Stomach (tissue), 4 donors: ENCODE data around the gene BACE1.

Experiments
- CTCF ChIP-seq, 7 experiments: fragments of 450-650 bp in 4 of 7; fragments of 200-600 bp in 3 of 7; sonication (generic) in 3 of 7; IDR thresholded peaks; one replicate each; pipeline ENCODE4 v1.5.1; 2016 to 2019; ENCODE audit warnings: antibody characterized with exemption in 7 of 7, control low read depth in 2 of 7, mild to moderate bottlenecking in 1 of 7
- POLR2A ChIP-seq, 4 donors: fragments of 450-650 bp; IDR thresholded peaks; one replicate each; pipeline ENCODE4 v1.6.1; 2016; ENCODE audit warnings: antibody characterized with exemption in 4 of 4, control low read depth in 2 of 4, mild to moderate bottlenecking in 1 of 4, moderate library complexity in 1 of 4

GRCh38 chr11:117333917-117334316, 17.9 kb upstream of the BACE1 start:
- no peak for TF ChIP-seq CTCF (IDR thresholded peaks at IDR 0.05)
- no peak for TF ChIP-seq POLR2A (IDR thresholded peaks at IDR 0.05)
